Peyer's patch (tissue), 4 donors: ENCODE data around the gene PPP4R4. TPM values are rescaled to one million over a fixed set of nuclear protein-coding genes. Genes with fewer than 3 reads are reported as not detected.
"Not testable (repeated sequence)": the region's sequence is repeated elsewhere in the genome, so short reads cannot be mapped to it uniquely, and the experiment has no call there.

ENCODE experiments used
- DNase-seq, 3 donors: peaks; one replicate each; pipeline ENCODE4 v3.0.0-alpha.2; 2017 to 2019
- H3K27ac ChIP-seq, 4 donors: fragments of 200-600 bp; sonication (generic); one replicate each; pipeline ENCODE4 v1.5.1; 2016 to 2019
- H3K27me3 ChIP-seq, 2 donors: fragments of 200-600 bp; sonication (generic); one replicate each; pipeline ENCODE4 v1.5.1; 2019
- H3K36me3 ChIP-seq, 3 donors: fragments of 200-600 bp; sonication (generic); one replicate each; pipeline ENCODE4 v1.5.1; 2016 to 2019
- H3K4me1 ChIP-seq, 4 donors: fragments of 200-600 bp; sonication (generic); one replicate each; pipeline ENCODE4 v1.5.1; 2016 to 2019
- H3K4me3 ChIP-seq, 4 donors: fragments of 200-600 bp; sonication (generic); 1 replicate in 3 of 4; 2 replicates in 1 of 4; pipeline ENCODE4 v1.5.1; 2016 to 2019; ENCODE audit warnings: mild to moderate bottlenecking in 1 of 4
- H3K9me3 ChIP-seq, 4 donors: fragments of 200-600 bp; sonication (generic); one replicate each; pipeline ENCODE4 v1.5.1; 2016 to 2019; ENCODE audit warnings: mild to moderate bottlenecking in 1 of 4
- POLR2A ChIP-seq, 2 donors: fragments of 450-650 bp; IDR thresholded peaks; one replicate each; pipeline ENCODE4 v1.5.1; 2017; ENCODE audit warnings: antibody characterized with exemption in 2 of 2, mild to moderate bottlenecking in 2 of 2, moderate library complexity in 2 of 2
- total RNA-seq, 4 donors: library from RNA; depleted of rRNA; stranded (reverse); fragments of >200 nt; gene quantifications; one replicate each; pipeline ENCODE4 v1.1.0, GENCODE V29; 2016
- TF ChIP-seq, protein P1 (sequence below), 6 experiments: fragments of 450-650 bp in 4 of 6; fragments of 200-600 bp in 2 of 6; sonication (generic) in 1 of 6; IDR thresholded peaks; one replicate each; pipeline ENCODE4 v1.5.1; 2017 to 2019; ENCODE audit warnings: antibody characterized with exemption in 6 of 6, mild to moderate bottlenecking in 3 of 6, moderate library complexity in 1 of 6

The PPP4R4 gene
- total RNA-seq, 4 donors from 2014 or later: 2.5 to 5.0 TPM; not detected in 2

DNA sequence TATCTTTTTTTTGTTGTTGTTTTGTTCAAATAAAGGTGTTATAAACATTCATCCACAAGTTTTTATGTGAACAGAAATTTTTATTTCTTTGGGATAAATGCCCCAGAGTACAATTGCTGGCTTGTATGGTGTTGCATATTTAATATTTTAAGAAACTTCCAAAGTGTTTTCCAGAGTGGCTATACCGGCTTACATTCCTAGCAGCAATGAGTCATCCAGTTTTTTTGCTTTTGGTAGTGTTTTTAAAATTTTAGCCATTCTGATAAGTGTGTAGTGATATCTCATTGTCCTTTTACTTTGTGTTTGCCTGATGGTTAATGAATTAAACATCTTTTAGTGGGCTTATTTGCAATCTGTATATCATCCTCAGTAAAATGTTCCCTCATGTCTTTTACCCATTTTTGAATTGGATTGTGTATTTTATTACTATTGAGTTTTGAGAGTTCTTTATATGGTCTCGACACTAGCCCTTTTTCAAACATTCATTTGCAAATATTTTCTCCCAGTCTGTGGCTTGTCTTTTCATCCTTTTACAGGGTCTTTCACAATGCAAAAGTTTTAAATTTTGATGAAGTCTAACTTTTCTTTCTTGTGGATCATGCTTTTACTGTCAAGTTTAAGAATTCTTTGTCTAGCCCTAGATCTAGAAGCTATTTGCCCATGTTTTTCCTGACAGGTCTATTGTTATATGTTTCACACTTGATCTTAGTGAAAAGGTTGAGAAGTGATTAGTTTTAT, 29.5 kb downstream of the PPP4R4 start:
- Histone ChIP-seq H3K9me3 (no peaks in the 10 kb centered on the region), H3K27ac (no peak overlapping the region), H3K4me1 (no peaks in the 10 kb centered on the region), H3K36me3 (no peaks in the 10 kb centered on the region), H3K27me3 (no peaks in the 10 kb centered on the region), H3K4me3 (no peak overlapping the region)
- no peak for DNase-seq
- TF ChIP-seq, protein P1, sequence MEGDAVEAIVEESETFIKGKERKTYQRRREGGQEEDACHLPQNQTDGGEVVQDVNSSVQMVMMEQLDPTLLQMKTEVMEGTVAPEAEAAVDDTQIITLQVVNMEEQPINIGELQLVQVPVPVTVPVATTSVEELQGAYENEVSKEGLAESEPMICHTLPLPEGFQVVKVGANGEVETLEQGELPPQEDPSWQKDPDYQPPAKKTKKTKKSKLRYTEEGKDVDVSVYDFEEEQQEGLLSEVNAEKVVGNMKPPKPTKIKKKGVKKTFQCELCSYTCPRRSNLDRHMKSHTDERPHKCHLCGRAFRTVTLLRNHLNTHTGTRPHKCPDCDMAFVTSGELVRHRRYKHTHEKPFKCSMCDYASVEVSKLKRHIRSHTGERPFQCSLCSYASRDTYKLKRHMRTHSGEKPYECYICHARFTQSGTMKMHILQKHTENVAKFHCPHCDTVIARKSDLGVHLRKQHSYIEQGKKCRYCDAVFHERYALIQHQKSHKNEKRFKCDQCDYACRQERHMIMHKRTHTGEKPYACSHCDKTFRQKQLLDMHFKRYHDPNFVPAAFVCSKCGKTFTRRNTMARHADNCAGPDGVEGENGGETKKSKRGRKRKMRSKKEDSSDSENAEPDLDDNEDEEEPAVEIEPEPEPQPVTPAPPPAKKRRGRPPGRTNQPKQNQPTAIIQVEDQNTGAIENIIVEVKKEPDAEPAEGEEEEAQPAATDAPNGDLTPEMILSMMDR (IDR thresholded peaks at IDR 0.05): no peak
- no peak for TF ChIP-seq POLR2A (IDR thresholded peaks at IDR 0.05)

GRCh38 chr14:94213021-94213420, 38.9 kb downstream of the PPP4R4 start:
- H3K4me3 ChIP-seq: no peak overlapping the region
- no peak overlapping the region for H3K27ac ChIP-seq
- no peaks in the 10 kb centered on the region for H3K27me3 ChIP-seq
- no peak for TF ChIP-seq POLR2A (IDR thresholded peaks at IDR 0.05)
- H3K4me1 ChIP-seq: no peaks in the 10 kb centered on the region
- H3K36me3 ChIP-seq: no peaks in the 10 kb centered on the region
- no peak for DNase-seq
- H3K9me3 ChIP-seq: no peaks in the 10 kb centered on the region

- no peak overlapping the region for H3K4me3 ChIP-seq
- DNase-seq: no peak
Measured at GRCh38 chr14:94213741-94214140, 39.6 kb downstream of the PPP4R4 start.

DNA sequence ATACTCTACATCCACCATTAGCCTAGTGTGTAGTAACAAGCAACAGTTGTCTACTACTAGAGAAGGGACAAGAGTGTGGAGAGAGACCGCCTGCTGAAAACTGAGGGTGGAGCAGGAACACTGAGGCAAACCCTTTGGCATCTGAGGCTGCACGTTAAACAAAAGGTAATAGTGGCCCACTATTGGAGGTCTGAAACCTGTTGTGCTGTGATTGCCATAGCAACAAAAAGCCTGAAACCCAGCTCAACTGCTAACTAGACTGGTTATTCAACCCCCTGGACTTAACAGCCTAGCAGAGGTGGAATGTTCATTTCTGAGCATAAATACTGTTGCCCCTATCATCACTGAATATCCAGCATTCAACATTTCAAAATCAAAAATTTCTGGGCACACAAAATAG, 43.0 kb downstream of the PPP4R4 start:
- Histone ChIP-seq H3K36me3 (no peaks in the 10 kb centered on the region), H3K27me3 (no peaks in the 10 kb centered on the region), H3K27ac (no peak overlapping the region), H3K9me3 (no peaks in the 10 kb centered on the region), H3K4me1 (no peaks in the 10 kb centered on the region), H3K4me3 (no peak overlapping the region)
- no peak for DNase-seq
- TF ChIP-seq, protein P1 (IDR thresholded peaks at IDR 0.05): no peak
- no peak for TF ChIP-seq POLR2A (IDR thresholded peaks at IDR 0.05)

More at GRCh38 chr14:94213741-94214140, 39.6 kb downstream of the PPP4R4 start:
- Histone ChIP-seq H3K4me1 (no peaks in the 10 kb centered on the region), H3K36me3 (no peaks in the 10 kb centered on the region), H3K9me3 (no peaks in the 10 kb centered on the region), H3K27me3 (no peaks in the 10 kb centered on the region), H3K27ac (no peak overlapping the region)
- no peak for TF ChIP-seq POLR2A (IDR thresholded peaks at IDR 0.05)
- TF ChIP-seq, protein P1 (IDR thresholded peaks at IDR 0.05): no peak

DNA sequence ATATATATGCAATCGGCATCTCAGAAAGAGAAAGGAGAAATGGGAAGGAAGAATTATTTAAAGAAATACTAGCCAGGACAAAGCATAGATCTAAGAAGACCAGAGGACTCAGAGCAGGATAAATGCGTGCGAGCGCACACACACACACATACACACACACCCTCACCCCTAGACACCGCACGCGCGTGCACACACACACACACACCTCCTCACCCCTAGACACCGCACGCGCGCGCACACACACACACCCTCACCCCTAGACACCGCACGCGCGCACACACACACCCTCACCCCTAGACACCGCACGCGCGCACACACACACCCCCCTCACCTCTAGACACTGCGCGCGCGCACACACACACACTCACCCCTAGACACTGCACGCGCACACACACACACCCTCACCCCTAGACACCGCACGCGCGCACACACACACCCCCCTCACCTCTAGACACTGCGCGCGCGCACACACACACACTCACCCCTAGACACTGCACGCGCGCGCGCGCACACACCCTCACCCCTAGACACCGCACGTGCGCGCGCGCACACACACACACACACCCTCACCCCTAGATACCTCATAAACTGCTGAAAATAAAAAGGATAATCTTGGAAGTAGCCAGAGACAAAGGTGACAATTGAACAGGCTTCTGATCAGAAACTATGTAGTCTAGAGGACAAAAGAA, 44.2 kb downstream of the PPP4R4 start:
- H3K27me3 ChIP-seq, H3K9me3 ChIP-seq, H3K4me3 ChIP-seq, DNase-seq, H3K36me3 ChIP-seq, H3K27ac ChIP-seq, H3K4me1 ChIP-seq: not testable (repeated sequence)

- H3K27me3 ChIP-seq: no peaks in the 10 kb centered on the region
Measured at GRCh38 chr14:94224040-94224439, 49.9 kb downstream of the PPP4R4 start.

More at GRCh38 chr14:94224040-94224439, 49.9 kb downstream of the PPP4R4 start:
- no peak for TF ChIP-seq POLR2A (IDR thresholded peaks at IDR 0.05)
- TF ChIP-seq, protein P1 (IDR thresholded peaks at IDR 0.05): no peak
- no peaks in the 10 kb centered on the region for H3K4me1 ChIP-seq
- H3K27ac ChIP-seq: no peak overlapping the region
- no peaks in the 10 kb centered on the region for H3K9me3 ChIP-seq
- no peaks in the 10 kb centered on the region for H3K36me3 ChIP-seq
- H3K4me3 ChIP-seq: no peak overlapping the region
- DNase-seq: no peak
